ENCODE measurements around the gene TPO.
A peak's percentile ranks its signal among the peaks of the same experiment; 100 is the strongest.

The TPO gene

GRCh38 chr2:1546023-1546591 lies 132.8 kb downstream of the TPO start:
- no peaks in the 10 kb centered on the region for H3K27me3 ChIP-seq (ENCODE audit: insufficient read depth, low read length)
- H3K36me3 ChIP-seq (ENCODE audit: insufficient read depth, low read length): no peaks in the 10 kb centered on the region
- no peaks in the 10 kb centered on the region for H3K79me2 ChIP-seq (ENCODE audit: control insufficient read depth, insufficient read depth, low read length, unreplicated experiment)
- H3K27ac ChIP-seq (ENCODE audit: low read depth, low read length): no peak overlapping the region
- H3K4me3 ChIP-seq (ENCODE audit: low read depth, low read length): no peak overlapping the region
- peak overlapping the region; percentile 82 for H2AFZ ChIP-seq (ENCODE audit: low read length, unreplicated experiment)
- peaks cover 3% of the 10 kb centered on the region for H3K4me1 ChIP-seq (ENCODE audit: control insufficient read depth, insufficient read depth, low read length, unreplicated experiment)

GRCh38 chr2:1546901-1547300 lies 133.6 kb downstream of the TPO start:
- Histone ChIP-seq H3K4me1 (ENCODE audit: control insufficient read depth, insufficient read depth, low read length, unreplicated experiment) (peaks cover 3% of the 10 kb centered on the region), H3K36me3 (ENCODE audit: insufficient read depth, low read length) (no peaks in the 10 kb centered on the region), H3K4me3 (ENCODE audit: low read depth, low read length) (no peak overlapping the region), H3K27ac (ENCODE audit: low read depth, low read length) (no peak overlapping the region), H3K27me3 (ENCODE audit: insufficient read depth, low read length) (no peaks in the 10 kb centered on the region), H3K79me2 (ENCODE audit: control insufficient read depth, insufficient read depth, low read length, unreplicated experiment) (no peaks in the 10 kb centered on the region), H2AFZ (ENCODE audit: low read length, unreplicated experiment) (no peak overlapping the region)

- H3K4me1 ChIP-seq (ENCODE audit: control insufficient read depth, insufficient read depth, low read length, unreplicated experiment): peaks cover 15% of the 10 kb centered on the region
- H3K27me3 ChIP-seq (ENCODE audit: insufficient read depth, low read length): no peaks in the 10 kb centered on the region
- H3K36me3 ChIP-seq (ENCODE audit: insufficient read depth, low read length): no peaks in the 10 kb centered on the region
- no peak overlapping the region for H2AFZ ChIP-seq (ENCODE audit: low read length, unreplicated experiment)
- H3K4me3 ChIP-seq (ENCODE audit: low read depth, low read length): no peak overlapping the region
- H3K79me2 ChIP-seq (ENCODE audit: control insufficient read depth, insufficient read depth, low read length, unreplicated experiment): no peaks in the 10 kb centered on the region
- H3K27ac ChIP-seq (ENCODE audit: low read depth, low read length): no peak overlapping the region
Observed at GRCh38 chr2:1548910-1549673, 135.8 kb downstream of the TPO start.

- Histone ChIP-seq H3K4me3 (ENCODE audit: low read depth, low read length) (no peak overlapping the region), H3K36me3 (ENCODE audit: insufficient read depth, low read length) (no peaks in the 10 kb centered on the region), H3K4me1 (ENCODE audit: control insufficient read depth, insufficient read depth, low read length, unreplicated experiment) (peaks cover 22% of the 10 kb centered on the region), H3K79me2 (ENCODE audit: control insufficient read depth, insufficient read depth, low read length, unreplicated experiment) (no peaks in the 10 kb centered on the region), H3K27ac (ENCODE audit: low read depth, low read length) (no peak overlapping the region), H3K27me3 (ENCODE audit: insufficient read depth, low read length) (no peaks in the 10 kb centered on the region), H2AFZ (ENCODE audit: low read length, unreplicated experiment) (no peak overlapping the region)
Observed at GRCh38 chr2:1550076-1550475, 136.8 kb downstream of the TPO start.

GRCh38 chr2:1550658-1551316 lies 137.5 kb downstream of the TPO start:
- H3K27ac ChIP-seq (ENCODE audit: low read depth, low read length): no peak overlapping the region
- H3K4me3 ChIP-seq (ENCODE audit: low read depth, low read length): no peak overlapping the region
- H3K79me2 ChIP-seq (ENCODE audit: control insufficient read depth, insufficient read depth, low read length, unreplicated experiment): no peaks in the 10 kb centered on the region
- no peaks in the 10 kb centered on the region for H3K27me3 ChIP-seq (ENCODE audit: insufficient read depth, low read length)
- H3K36me3 ChIP-seq (ENCODE audit: insufficient read depth, low read length): no peaks in the 10 kb centered on the region
- H3K4me1 ChIP-seq (ENCODE audit: control insufficient read depth, insufficient read depth, low read length, unreplicated experiment): peaks cover 20% of the 10 kb centered on the region
- H2AFZ ChIP-seq (ENCODE audit: low read length, unreplicated experiment): no peak overlapping the region

GRCh38 chr2:1551905-1552304 lies 138.6 kb downstream of the TPO start:
- H2AFZ ChIP-seq (ENCODE audit: low read length, unreplicated experiment): no peak overlapping the region
- H3K27me3 ChIP-seq (ENCODE audit: insufficient read depth, low read length): no peaks in the 10 kb centered on the region
- H3K4me1 ChIP-seq (ENCODE audit: control insufficient read depth, insufficient read depth, low read length, unreplicated experiment): peaks cover 26% of the 10 kb centered on the region
- H3K27ac ChIP-seq (ENCODE audit: low read depth, low read length): no peak overlapping the region
- no peaks in the 10 kb centered on the region for H3K36me3 ChIP-seq (ENCODE audit: insufficient read depth, low read length)
- H3K4me3 ChIP-seq (ENCODE audit: low read depth, low read length): no peak overlapping the region
- no peaks in the 10 kb centered on the region for H3K79me2 ChIP-seq (ENCODE audit: control insufficient read depth, insufficient read depth, low read length, unreplicated experiment)

GRCh38 chr2:1552611-1553010 lies 139.3 kb downstream of the TPO start:
- no peak overlapping the region for H3K27ac ChIP-seq (ENCODE audit: low read depth, low read length)
- H3K79me2 ChIP-seq (ENCODE audit: control insufficient read depth, insufficient read depth, low read length, unreplicated experiment): no peaks in the 10 kb centered on the region
- H3K27me3 ChIP-seq (ENCODE audit: insufficient read depth, low read length): no peaks in the 10 kb centered on the region
- no peak overlapping the region for H3K4me3 ChIP-seq (ENCODE audit: low read depth, low read length)
- no peak overlapping the region for H2AFZ ChIP-seq (ENCODE audit: low read length, unreplicated experiment)
- H3K36me3 ChIP-seq (ENCODE audit: insufficient read depth, low read length): no peaks in the 10 kb centered on the region
- peaks cover 32% of the 10 kb centered on the region for H3K4me1 ChIP-seq (ENCODE audit: control insufficient read depth, insufficient read depth, low read length, unreplicated experiment)

- peaks cover 32% of the 10 kb centered on the region for H3K4me1 ChIP-seq (ENCODE audit: control insufficient read depth, insufficient read depth, low read length, unreplicated experiment)
- H2AFZ ChIP-seq (ENCODE audit: low read length, unreplicated experiment): peak overlapping the region; percentile 9
- H3K4me3 ChIP-seq (ENCODE audit: low read depth, low read length): no peak overlapping the region
- no peaks in the 10 kb centered on the region for H3K79me2 ChIP-seq (ENCODE audit: control insufficient read depth, insufficient read depth, low read length, unreplicated experiment)
- no peaks in the 10 kb centered on the region for H3K27me3 ChIP-seq (ENCODE audit: insufficient read depth, low read length)
- H3K27ac ChIP-seq (ENCODE audit: low read depth, low read length): peak overlapping the region; percentile 72
- H3K36me3 ChIP-seq (ENCODE audit: insufficient read depth, low read length): no peaks in the 10 kb centered on the region
Observed at GRCh38 chr2:1553671-1554295, 140.5 kb downstream of the TPO start.

GRCh38 chr2:1556286-1556685 lies 143.0 kb downstream of the TPO start:
- Histone ChIP-seq H3K27ac (ENCODE audit: low read depth, low read length) (peak overlapping the region; percentile 21; the same call in 1 of the 2 replicates), H3K4me1 (ENCODE audit: control insufficient read depth, insufficient read depth, low read length, unreplicated experiment) (peaks cover 32% of the 10 kb centered on the region), H3K4me3 (ENCODE audit: low read depth, low read length) (no peak overlapping the region), H3K36me3 (ENCODE audit: insufficient read depth, low read length) (no peaks in the 10 kb centered on the region), H3K27me3 (ENCODE audit: insufficient read depth, low read length) (peaks cover 13% of the 10 kb centered on the region), H3K79me2 (ENCODE audit: control insufficient read depth, insufficient read depth, low read length, unreplicated experiment) (no peaks in the 10 kb centered on the region), H2AFZ (ENCODE audit: low read length, unreplicated experiment) (no peak overlapping the region)

- Histone ChIP-seq H2AFZ (ENCODE audit: low read length, unreplicated experiment) (no peak overlapping the region), H3K4me3 (ENCODE audit: low read depth, low read length) (no peak overlapping the region), H3K36me3 (ENCODE audit: insufficient read depth, low read length) (no peaks in the 10 kb centered on the region), H3K4me1 (ENCODE audit: control insufficient read depth, insufficient read depth, low read length, unreplicated experiment) (peaks cover 32% of the 10 kb centered on the region), H3K79me2 (ENCODE audit: control insufficient read depth, insufficient read depth, low read length, unreplicated experiment) (no peaks in the 10 kb centered on the region), H3K27me3 (ENCODE audit: insufficient read depth, low read length) (peaks cover 19% of the 10 kb centered on the region), H3K27ac (ENCODE audit: low read depth, low read length) (peak overlapping the region; percentile 38; the same call in 1 of the 2 replicates)
Observed at GRCh38 chr2:1556776-1557466, 143.7 kb downstream of the TPO start.

All from ACC112 (cell line).